Hepatocyte (in vitro differentiated cells): ENCODE data around the gene OSTN.

Source experiments
- EZH2 ChIP-seq: fragments of 200-600 bp; sonication (generic); IDR thresholded peaks from 2 replicates; pipeline ENCODE4 v1.6.1; 2016; ENCODE audit warnings: antibody characterized with exemption, mild to moderate bottlenecking, borderline replicate concordance
- TF ChIP-seq, protein P1 (sequence below): fragments of 200-600 bp; sonication (generic); IDR thresholded peaks from 2 replicates; pipeline ENCODE4 v1.5.1; 2016; ENCODE audit warnings: antibody characterized with exemption, mild to moderate bottlenecking; ENCODE audit not compliant: poor library complexity

- TF ChIP-seq, protein P1, sequence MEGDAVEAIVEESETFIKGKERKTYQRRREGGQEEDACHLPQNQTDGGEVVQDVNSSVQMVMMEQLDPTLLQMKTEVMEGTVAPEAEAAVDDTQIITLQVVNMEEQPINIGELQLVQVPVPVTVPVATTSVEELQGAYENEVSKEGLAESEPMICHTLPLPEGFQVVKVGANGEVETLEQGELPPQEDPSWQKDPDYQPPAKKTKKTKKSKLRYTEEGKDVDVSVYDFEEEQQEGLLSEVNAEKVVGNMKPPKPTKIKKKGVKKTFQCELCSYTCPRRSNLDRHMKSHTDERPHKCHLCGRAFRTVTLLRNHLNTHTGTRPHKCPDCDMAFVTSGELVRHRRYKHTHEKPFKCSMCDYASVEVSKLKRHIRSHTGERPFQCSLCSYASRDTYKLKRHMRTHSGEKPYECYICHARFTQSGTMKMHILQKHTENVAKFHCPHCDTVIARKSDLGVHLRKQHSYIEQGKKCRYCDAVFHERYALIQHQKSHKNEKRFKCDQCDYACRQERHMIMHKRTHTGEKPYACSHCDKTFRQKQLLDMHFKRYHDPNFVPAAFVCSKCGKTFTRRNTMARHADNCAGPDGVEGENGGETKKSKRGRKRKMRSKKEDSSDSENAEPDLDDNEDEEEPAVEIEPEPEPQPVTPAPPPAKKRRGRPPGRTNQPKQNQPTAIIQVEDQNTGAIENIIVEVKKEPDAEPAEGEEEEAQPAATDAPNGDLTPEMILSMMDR, result no peak
- no peak for TF ChIP-seq EZH2
Measured at GRCh38 chr3:191307341-191307740, 108.3 kb downstream of the OSTN start.
